Uterus (tissue), 4 donors: Measurements from ENCODE around the gene PRPF40A. TPM values are rescaled to one million over a fixed set of nuclear protein-coding genes. Genes with fewer than 3 reads are reported as not detected.

Experiments used
- DNase-seq, 2 donors: peaks; one replicate each; pipeline ENCODE4 v3.0.0-alpha.2; 2019 to 2020
- H3K27ac ChIP-seq, 2 donors: fragments of 200-600 bp; sonication (generic); 1 replicate in 1 of 2; 2 replicates in 1 of 2; pipeline ENCODE4 v1.5.1; 2016 to 2018
- H3K27me3 ChIP-seq, 2 donors: fragments of 200-600 bp; sonication (generic); one replicate each; pipeline ENCODE4 v1.5.1; 2018 to 2019; ENCODE audit warnings: control low read depth in 1 of 2
- H3K36me3 ChIP-seq, 2 donors: fragments of 200-600 bp; sonication (generic); one replicate each; pipeline ENCODE4 v1.5.1; 2019; ENCODE audit warnings: control low read depth in 1 of 2
- H3K4me1 ChIP-seq, 2 donors: fragments of 200-600 bp; sonication (generic); one replicate each; pipeline ENCODE4 v1.5.1; 2018 to 2019; ENCODE audit warnings: control low read depth in 1 of 2
- H3K4me3 ChIP-seq, 2 donors: fragments of 200-600 bp; sonication (generic); 1 replicate in 1 of 2; 2 replicates in 1 of 2; pipeline ENCODE4 v1.5.1; 2018 to 2019; ENCODE audit warnings: mild to moderate bottlenecking in 1 of 2
- H3K9me3 ChIP-seq, 2 donors: fragments of 200-600 bp; sonication (generic); one replicate each; pipeline ENCODE4 v1.5.1; 2019; ENCODE audit warnings: control low read depth in 1 of 2
- POLR2A ChIP-seq, 2 donors: fragments of 450-650 bp; IDR thresholded peaks; one replicate each; pipeline ENCODE4 v1.6.1; 2016; ENCODE audit warnings: antibody characterized with exemption in 2 of 2, mild to moderate bottlenecking in 1 of 2, moderate library complexity in 1 of 2
- intact Hi-C: fragments of 100-400 bp; cut with DNase I; formaldehyde crosslinking; loops from one replicate; pipeline ENCODE4 v1.15.1; 2023; ENCODE audit warnings: low total_unique reads
- total RNA-seq, 4 donors: library from RNA; depleted of rRNA in 3 of 4; stranded (reverse); fragments of >200 nt in 3 of 4; gene quantifications; one replicate each; pipeline versions ENCODE4 v1.1.0 to v1.2.4, GENCODE V29; 2014 to 2023
- TF ChIP-seq, protein P1 (sequence below), 4 experiments: fragments of 200-600 bp in 2 of 4; fragments of 450-650 bp in 2 of 4; sonication (generic) in 2 of 4; IDR thresholded peaks; one replicate each; pipeline ENCODE4 v1.5.1; 2016 to 2019; ENCODE audit warnings: antibody characterized with exemption in 4 of 4, mild to moderate bottlenecking in 2 of 4, moderate library complexity in 1 of 4
- donor health status: DM: yes; HTN: yes; CAD: no.

PRPF40A gene
- total RNA-seq, 4 donors from 2014 or later, result 69.1 to 151 (median 85.3) TPM

- intact Hi-C loops, result no loop called here
- H3K36me3 ChIP-seq, result no peaks in the 10 kb centered on the region
These were observed 10.7 kb downstream of the PRPF40A start for GRCh38 chr2:152706477-152707021.

GRCh38 chr2:152701198-152701597, 16.1 kb downstream of the PRPF40A start:
- H3K4me1 ChIP-seq, result no peaks in the 10 kb centered on the region
- DNase-seq, result no peak
- TF ChIP-seq, protein P1, sequence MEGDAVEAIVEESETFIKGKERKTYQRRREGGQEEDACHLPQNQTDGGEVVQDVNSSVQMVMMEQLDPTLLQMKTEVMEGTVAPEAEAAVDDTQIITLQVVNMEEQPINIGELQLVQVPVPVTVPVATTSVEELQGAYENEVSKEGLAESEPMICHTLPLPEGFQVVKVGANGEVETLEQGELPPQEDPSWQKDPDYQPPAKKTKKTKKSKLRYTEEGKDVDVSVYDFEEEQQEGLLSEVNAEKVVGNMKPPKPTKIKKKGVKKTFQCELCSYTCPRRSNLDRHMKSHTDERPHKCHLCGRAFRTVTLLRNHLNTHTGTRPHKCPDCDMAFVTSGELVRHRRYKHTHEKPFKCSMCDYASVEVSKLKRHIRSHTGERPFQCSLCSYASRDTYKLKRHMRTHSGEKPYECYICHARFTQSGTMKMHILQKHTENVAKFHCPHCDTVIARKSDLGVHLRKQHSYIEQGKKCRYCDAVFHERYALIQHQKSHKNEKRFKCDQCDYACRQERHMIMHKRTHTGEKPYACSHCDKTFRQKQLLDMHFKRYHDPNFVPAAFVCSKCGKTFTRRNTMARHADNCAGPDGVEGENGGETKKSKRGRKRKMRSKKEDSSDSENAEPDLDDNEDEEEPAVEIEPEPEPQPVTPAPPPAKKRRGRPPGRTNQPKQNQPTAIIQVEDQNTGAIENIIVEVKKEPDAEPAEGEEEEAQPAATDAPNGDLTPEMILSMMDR (IDR thresholded peaks at IDR 0.05), result no peak
- no peak for TF ChIP-seq POLR2A (IDR thresholded peaks at IDR 0.05)
- H3K36me3 ChIP-seq, result no peaks in the 10 kb centered on the region
- no peaks in the 10 kb centered on the region for H3K27me3 ChIP-seq
- H3K9me3 ChIP-seq, result no peaks in the 10 kb centered on the region
- H3K4me3 ChIP-seq, result no peak overlapping the region
- H3K27ac ChIP-seq, result no peak overlapping the region
- intact Hi-C loops, result no loop called here

More at GRCh38 chr2:152706477-152707021, 10.7 kb downstream of the PRPF40A start:
- H3K27ac ChIP-seq, result no peak overlapping the region
- no peak for DNase-seq
- H3K27me3 ChIP-seq, result no peaks in the 10 kb centered on the region
- H3K4me3 ChIP-seq, result no peak overlapping the region
- H3K9me3 ChIP-seq, result no peaks in the 10 kb centered on the region
- no peaks in the 10 kb centered on the region for H3K4me1 ChIP-seq
- no peak for TF ChIP-seq POLR2A (IDR thresholded peaks at IDR 0.05)
- TF ChIP-seq, protein P1 (IDR thresholded peaks at IDR 0.05), result no peak

DNA sequence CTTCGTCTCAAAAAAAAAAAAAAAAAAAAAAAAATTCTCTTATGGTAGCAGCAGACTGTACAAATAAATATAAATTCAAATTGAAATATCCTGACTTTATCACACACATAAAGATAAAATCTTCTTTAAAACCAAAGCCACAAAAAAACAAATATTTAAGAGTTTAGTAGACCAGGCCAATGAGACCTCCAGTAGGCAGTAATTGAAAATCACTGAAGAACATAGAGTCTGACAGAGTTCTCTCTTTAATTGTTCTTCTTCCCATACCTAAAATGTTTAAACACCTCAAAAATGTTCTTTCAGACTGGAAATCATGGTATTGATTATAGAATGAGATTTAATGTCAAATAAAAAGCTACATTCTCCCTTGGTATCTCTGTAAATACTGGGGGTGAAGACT, 20.8 kb downstream of the PRPF40A start:
- intact Hi-C loops, result no loop called here
- TF ChIP-seq, protein P1 (IDR thresholded peaks at IDR 0.05), result no peak
- TF ChIP-seq POLR2A (IDR thresholded peaks at IDR 0.05), result no peak
- Histone ChIP-seq H3K4me3 (no peak overlapping the region), H3K9me3 (no peaks in the 10 kb centered on the region), H3K27me3 (no peaks in the 10 kb centered on the region), H3K27ac (no peak overlapping the region), H3K36me3 (no peaks in the 10 kb centered on the region), H3K4me1 (peaks cover 0 to 4% of the 10 kb centered on the region in 2 donors)
- DNase-seq, result no peak

DNA sequence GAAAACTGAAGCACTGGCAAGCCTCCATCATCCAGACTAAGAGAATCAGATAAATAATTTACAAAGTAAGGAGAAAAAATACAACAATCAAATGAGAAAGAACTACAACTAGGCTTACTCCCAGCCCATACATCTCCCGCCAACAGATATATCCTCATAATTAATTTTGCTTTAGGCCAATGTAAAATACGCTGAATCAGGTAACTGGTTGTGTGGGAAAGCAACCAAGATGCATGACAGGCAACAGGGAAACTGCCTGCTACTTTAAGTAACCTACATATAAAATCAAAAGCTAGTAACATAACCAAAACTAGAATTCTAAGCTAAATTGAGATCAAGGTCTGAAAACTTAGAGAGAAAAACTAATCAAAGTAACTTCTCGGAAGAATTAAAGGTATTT, 21.5 kb downstream of the PRPF40A start:
- Histone ChIP-seq H3K36me3 (no peaks in the 10 kb centered on the region), H3K4me3 (no peak overlapping the region), H3K27me3 (no peaks in the 10 kb centered on the region), H3K27ac (no peak overlapping the region), H3K9me3 (no peaks in the 10 kb centered on the region), H3K4me1 (peaks cover 0 to 4% of the 10 kb centered on the region in 2 donors)
- TF ChIP-seq, protein P1 (IDR thresholded peaks at IDR 0.05), result no peak
- no peak for TF ChIP-seq POLR2A (IDR thresholded peaks at IDR 0.05)
- no peak for DNase-seq
- intact Hi-C loops, result no loop called here

- no peak for DNase-seq
- no peaks in the 10 kb centered on the region for H3K36me3 ChIP-seq
- peaks cover 0 to 4% of the 10 kb centered on the region in 2 donors for H3K4me1 ChIP-seq
- peak overlapping the region in 1 of 2 donors; percentile 8 for H3K4me3 ChIP-seq
- no peaks in the 10 kb centered on the region for H3K27me3 ChIP-seq
- intact Hi-C loops, result no loop called here
- peak overlapping the region; percentile 15 to 19 for H3K27ac ChIP-seq
- TF ChIP-seq POLR2A (IDR thresholded peaks at IDR 0.05), result no peak
- TF ChIP-seq, protein P1 (IDR thresholded peaks at IDR 0.05), result no peak
- H3K9me3 ChIP-seq, result no peaks in the 10 kb centered on the region
These were observed 23.1 kb downstream of the PRPF40A start for GRCh38 chr2:152694161-152694661.
